Erythroblast (primary cell): ENCODE measurements around the gene SLC12A8.

Experiments
- GATA1 ChIP-seq: IDR thresholded peaks from 2 replicates; pipeline ENCODE4 v1.6.1; 2011; ENCODE audit warnings: low read depth, mild to moderate bottlenecking, control low read depth, low read length, moderate library complexity
- POLR2A ChIP-seq: IDR thresholded peaks from 2 replicates; pipeline ENCODE4 v1.6.1; 2011; ENCODE audit warnings: mild to moderate bottlenecking, low read length

DNA sequence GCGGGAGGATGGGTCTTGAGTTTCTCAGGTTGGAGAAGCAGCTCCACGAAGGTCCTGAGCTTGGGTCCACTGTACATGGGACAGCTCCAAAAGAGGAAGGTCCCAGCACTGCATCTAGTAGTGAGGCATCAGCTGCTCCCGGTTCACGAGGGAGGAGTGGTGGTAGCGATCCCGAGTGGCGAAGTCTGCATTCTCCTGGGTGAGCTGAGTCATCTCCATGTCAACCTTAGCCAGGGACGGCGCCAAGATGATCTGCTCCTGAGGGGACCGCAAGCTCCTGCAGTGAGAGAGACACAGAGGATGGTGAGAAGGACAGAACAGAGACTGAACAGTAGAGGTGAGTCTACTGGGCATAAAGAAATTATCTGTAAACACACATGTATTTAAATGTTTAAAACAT, 128.8 kb downstream of the SLC12A8 start:
- TF ChIP-seq POLR2A, result no peak
- no peak for TF ChIP-seq GATA1
